HepG2 (cell line): ENCODE results near the gene FAM174C. TPM values are rescaled to one million over a fixed set of nuclear protein-coding genes. Genes with fewer than 3 reads are reported as not detected.

ENCODE experiments used
- HNRNPL ChIP-seq: fragments of 200-400 bp; formaldehyde crosslinking; IDR thresholded peaks from 2 replicates; pipeline ENCODE4 v1.6.1; 2017; ENCODE audit warnings: mild to moderate bottlenecking, low read depth, low read length
- KDM6A ChIP-seq: IDR thresholded peaks from 2 replicates; pipeline ENCODE4 v1.6.1; 2016; ENCODE audit warnings: low read depth
- KLF13 ChIP-seq: sonication (generic); formaldehyde crosslinking; IDR thresholded peaks from 2 replicates; pipeline ENCODE4 v1.4.0; 2020; ENCODE audit warnings: mild to moderate bottlenecking, missing genetic modification reagents
- MAFF ChIP-seq: IDR thresholded peaks from 2 replicates; pipeline ENCODE4 v1.6.1; 2011; ENCODE audit warnings: low read depth, low read length, improper control_type of control experiment
- NRL ChIP-seq: sonication (generic); formaldehyde crosslinking; IDR thresholded peaks from 2 replicates; pipeline ENCODE4 v1.5.0; 2020; ENCODE audit warnings: missing genetic modification reagents, mild to moderate bottlenecking, moderate library complexity, borderline replicate concordance
- PLRG1 ChIP-seq: fragments of 450-650 bp; conservative IDR thresholded peaks from 2 replicates; pipeline ENCODE4 v1.6.1; 2016
- RAD21 ChIP-seq: fragments of 450-650 bp; formaldehyde crosslinking; IDR thresholded peaks from 2 replicates; pipeline ENCODE4 v1.5.0; 2020; ENCODE audit warnings: mild to moderate bottlenecking
- RXRA ChIP-seq: sonication (generic); formaldehyde crosslinking; IDR thresholded peaks from 2 replicates; pipeline ENCODE4 v1.5.1; 2020; ENCODE audit warnings: missing genetic modification reagents
- ZBTB25 ChIP-seq: IDR thresholded peaks from 2 replicates; pipeline ENCODE4 v1.6.1; 2018; ENCODE audit warnings: missing genetic modification reagents
- ZEB1 ChIP-seq: IDR thresholded peaks from 2 replicates; pipeline ENCODE4 v1.6.1; 2012; ENCODE audit warnings: mild to moderate bottlenecking, low read depth, inconsistent platforms; ENCODE audit not compliant: insufficient replicate concordance
- ZMYM3 ChIP-seq: sonication (generic); formaldehyde crosslinking; IDR thresholded peaks from 2 replicates; pipeline ENCODE4 v1.5.1; 2020; ENCODE audit warnings: mild to moderate bottlenecking, missing genetic modification reagents
- ZNF430 ChIP-seq: sonication (generic); formaldehyde crosslinking; IDR thresholded peaks from 2 replicates; pipeline ENCODE4 v1.9.0; 2021; ENCODE audit warnings: mild to moderate bottlenecking, missing genetic modification reagents
- ZNF703 ChIP-seq: sonication (generic); formaldehyde crosslinking; IDR thresholded peaks from 2 replicates; pipeline ENCODE4 v1.5.1; 2020; ENCODE audit warnings: missing genetic modification reagents, mild to moderate bottlenecking, moderate library complexity, borderline replicate concordance
- ZNF747 ChIP-seq: sonication (generic); formaldehyde crosslinking; IDR thresholded peaks from 2 replicates; pipeline ENCODE4 v1.8.1; 2023; ENCODE audit warnings: missing genetic modification reagents, mild to moderate bottlenecking, borderline replicate concordance
- polyA plus RNA-seq, 8 experiments: library from polyadenylated mRNA; depleted of rRNA in 3 of 8; stranded (reverse) in 7 of 8; unstranded in 1 of 8; fragments of >200 nt; fragmentation: Illumina TruSeq in 4 of 8; extraction: Trizol in 4 of 8; gene quantifications; 2 replicates each; pipeline versions ENCODE4 v1.2.1 to v1.2.3, GENCODE V29; 2011 to 2016; ENCODE audit warnings: low read depth in 4 of 8, missing spikeins in 1 of 8, mixed read lengths in 1 of 8; ENCODE audit not compliant: insufficient read depth in 1 of 8
- total RNA-seq, 5 experiments: library from RNA; depleted of rRNA; stranded (reverse); fragments of >200 nt; fragmentation: Illumina TruSeq; extraction: Trizol; gene quantifications; 2 replicates each; pipeline ENCODE4 v1.2.3, GENCODE V29; 2016; ENCODE audit warnings: low read depth in 1 of 5
- TF ChIP-seq, protein P1 (sequence below), 2 experiments: fragments of 450-650 bp in 1 of 2; sonication (generic) in 1 of 2; formaldehyde crosslinking in 1 of 2; IDR thresholded peaks; 2 replicates each; pipeline versions ENCODE4 v1.6.1 to v1.8.0; 2016 to 2022; ENCODE audit warnings: antibody characterized with exemption in 1 of 2, mild to moderate bottlenecking in 1 of 2, missing genetic modification reagents in 1 of 2
- TF ChIP-seq, protein P2 (sequence below): sonication (generic); formaldehyde crosslinking; IDR thresholded peaks from 2 replicates; pipeline ENCODE4 v1.5.0; 2020; ENCODE audit warnings: mild to moderate bottlenecking, low read depth, missing genetic modification reagents, borderline replicate concordance
- TF ChIP-seq, protein P3 (sequence below): sonication (generic); formaldehyde crosslinking; IDR thresholded peaks from 2 replicates; pipeline ENCODE4 v1.9.0; 2022; ENCODE audit warnings: missing genetic modification reagents, mild to moderate bottlenecking, borderline replicate concordance

Gene FAM174C
- total and polyA plus RNA-seq, 2 of the 13 experiments (the other 11 are each of a cell fraction or from before 2014, with no cell fraction given), result 19.5 to 31.3 TPM

DNA sequence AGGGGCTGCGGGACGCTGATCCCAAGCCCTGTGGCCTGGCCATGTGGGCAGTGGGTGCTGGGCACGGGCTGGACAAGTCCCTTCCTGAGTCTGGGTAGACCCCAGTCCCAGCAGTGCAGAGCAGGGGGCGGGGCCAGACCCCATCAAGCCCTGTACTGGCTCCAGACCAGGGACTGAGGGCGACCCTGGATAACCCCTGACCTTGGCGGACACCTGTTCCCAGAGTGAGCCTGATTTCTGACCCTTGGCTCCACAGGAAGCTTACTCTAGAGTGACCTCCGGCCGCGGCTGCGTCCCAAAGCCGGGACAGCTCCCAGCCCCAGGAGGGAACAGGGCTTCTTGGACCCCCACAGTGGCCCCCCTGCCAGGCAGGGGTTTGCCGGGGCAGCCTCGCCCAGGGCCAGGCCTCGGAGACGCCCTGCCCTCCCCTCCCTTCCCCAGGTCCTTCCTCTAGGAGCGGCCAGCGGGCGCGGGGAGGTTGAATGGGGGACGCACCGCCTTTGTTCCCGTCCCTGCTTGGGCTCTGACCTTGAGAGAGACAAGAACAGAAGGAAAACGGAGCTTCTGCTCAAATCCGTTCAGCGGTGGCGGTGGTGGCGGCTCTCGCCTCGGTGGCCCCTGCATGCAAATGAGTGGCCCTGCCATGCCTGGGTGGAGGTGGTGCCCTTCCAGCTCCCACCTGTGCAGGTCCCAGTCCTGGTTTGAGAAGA is 8.0 kb downstream of the FAM174C start (continued):
- TF ChIP-seq RXRA (CRISPR knock-in tag) (peak; percentile 99), RAD21 (CRISPR knock-in tag) (peak; percentile 46; the same call in 1 of the 2 replicates), ZNF703 (CRISPR knock-in tag) (no peak), KLF13 (no peak), NRL (peak; percentile 36; the same call in 1 of the 2 replicates), HNRNPL (peak; percentile 70; the same call in 1 of the 2 replicates), ZNF430 (CRISPR knock-in tag) (no peak), ZBTB25 (CRISPR knock-in tag) (no peak), KDM6A (CRISPR knock-in tag) (0 out of 2 replicates have a peak, but pooled peaks have one; percentile 18), PLRG1 (no peak), ZNF747 (CRISPR knock-in tag) (0 out of 2 replicates have a peak, but pooled peaks have one; percentile 38), MAFF (no peak), ZEB1 (no peak), ZMYM3 (CRISPR knock-in tag) (peak; percentile 57)
- TF ChIP-seq, protein P1, sequence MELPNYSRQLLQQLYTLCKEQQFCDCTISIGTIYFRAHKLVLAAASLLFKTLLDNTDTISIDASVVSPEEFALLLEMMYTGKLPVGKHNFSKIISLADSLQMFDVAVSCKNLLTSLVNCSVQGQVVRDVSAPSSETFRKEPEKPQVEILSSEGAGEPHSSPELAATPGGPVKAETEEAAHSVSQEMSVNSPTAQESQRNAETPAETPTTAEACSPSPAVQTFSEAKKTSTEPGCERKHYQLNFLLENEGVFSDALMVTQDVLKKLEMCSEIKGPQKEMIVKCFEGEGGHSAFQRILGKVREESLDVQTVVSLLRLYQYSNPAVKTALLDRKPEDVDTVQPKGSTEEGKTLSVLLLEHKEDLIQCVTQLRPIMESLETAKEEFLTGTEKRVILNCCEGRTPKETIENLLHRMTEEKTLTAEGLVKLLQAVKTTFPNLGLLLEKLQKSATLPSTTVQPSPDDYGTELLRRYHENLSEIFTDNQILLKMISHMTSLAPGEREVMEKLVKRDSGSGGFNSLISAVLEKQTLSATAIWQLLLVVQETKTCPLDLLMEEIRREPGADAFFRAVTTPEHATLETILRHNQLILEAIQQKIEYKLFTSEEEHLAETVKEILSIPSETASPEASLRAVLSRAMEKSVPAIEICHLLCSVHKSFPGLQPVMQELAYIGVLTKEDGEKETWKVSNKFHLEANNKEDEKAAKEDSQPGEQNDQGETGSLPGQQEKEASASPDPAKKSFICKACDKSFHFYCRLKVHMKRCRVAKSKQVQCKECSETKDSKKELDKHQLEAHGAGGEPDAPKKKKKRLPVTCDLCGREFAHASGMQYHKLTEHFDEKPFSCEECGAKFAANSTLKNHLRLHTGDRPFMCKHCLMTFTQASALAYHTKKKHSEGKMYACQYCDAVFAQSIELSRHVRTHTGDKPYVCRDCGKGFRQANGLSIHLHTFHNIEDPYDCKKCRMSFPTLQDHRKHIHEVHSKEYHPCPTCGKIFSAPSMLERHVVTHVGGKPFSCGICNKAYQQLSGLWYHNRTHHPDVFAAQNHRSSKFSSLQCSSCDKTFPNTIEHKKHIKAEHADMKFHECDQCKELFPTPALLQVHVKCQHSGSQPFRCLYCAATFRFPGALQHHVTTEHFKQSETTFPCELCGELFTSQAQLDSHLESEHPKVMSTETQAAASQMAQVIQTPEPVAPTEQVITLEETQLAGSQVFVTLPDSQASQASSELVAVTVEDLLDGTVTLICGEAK (IDR thresholded peaks at IDR 0.05), result no peak
- TF ChIP-seq, protein P1 (CRISPR knock-in tag; IDR thresholded peaks at IDR 0.05), result no peak; the same call in 1 of the 2 replicates
- TF ChIP-seq, protein P2, sequence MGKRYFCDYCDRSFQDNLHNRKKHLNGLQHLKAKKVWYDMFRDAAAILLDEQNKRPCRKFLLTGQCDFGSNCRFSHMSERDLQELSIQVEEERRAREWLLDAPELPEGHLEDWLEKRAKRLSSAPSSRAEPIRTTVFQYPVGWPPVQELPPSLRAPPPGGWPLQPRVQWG (CRISPR knock-in tag), result no peak
- TF ChIP-seq, protein P3, sequence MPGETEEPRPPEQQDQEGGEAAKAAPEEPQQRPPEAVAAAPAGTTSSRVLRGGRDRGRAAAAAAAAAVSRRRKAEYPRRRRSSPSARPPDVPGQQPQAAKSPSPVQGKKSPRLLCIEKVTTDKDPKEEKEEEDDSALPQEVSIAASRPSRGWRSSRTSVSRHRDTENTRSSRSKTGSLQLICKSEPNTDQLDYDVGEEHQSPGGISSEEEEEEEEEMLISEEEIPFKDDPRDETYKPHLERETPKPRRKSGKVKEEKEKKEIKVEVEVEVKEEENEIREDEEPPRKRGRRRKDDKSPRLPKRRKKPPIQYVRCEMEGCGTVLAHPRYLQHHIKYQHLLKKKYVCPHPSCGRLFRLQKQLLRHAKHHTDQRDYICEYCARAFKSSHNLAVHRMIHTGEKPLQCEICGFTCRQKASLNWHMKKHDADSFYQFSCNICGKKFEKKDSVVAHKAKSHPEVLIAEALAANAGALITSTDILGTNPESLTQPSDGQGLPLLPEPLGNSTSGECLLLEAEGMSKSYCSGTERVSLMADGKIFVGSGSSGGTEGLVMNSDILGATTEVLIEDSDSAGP (CRISPR knock-in tag), result peak; percentile 56; the same call in 1 of the 2 replicates
